NAMALWA (cell line): ENCODE results near the gene SLC2A5.
A peak's percentile ranks its signal among the peaks of the same experiment; 100 is the strongest.

Experiments used
- DNase-seq: peaks from one replicate; pipeline ENCODE4 v3.0.0-alpha.2; 2015; ENCODE audit warnings: low spot score

The SLC2A5 gene

DNA sequence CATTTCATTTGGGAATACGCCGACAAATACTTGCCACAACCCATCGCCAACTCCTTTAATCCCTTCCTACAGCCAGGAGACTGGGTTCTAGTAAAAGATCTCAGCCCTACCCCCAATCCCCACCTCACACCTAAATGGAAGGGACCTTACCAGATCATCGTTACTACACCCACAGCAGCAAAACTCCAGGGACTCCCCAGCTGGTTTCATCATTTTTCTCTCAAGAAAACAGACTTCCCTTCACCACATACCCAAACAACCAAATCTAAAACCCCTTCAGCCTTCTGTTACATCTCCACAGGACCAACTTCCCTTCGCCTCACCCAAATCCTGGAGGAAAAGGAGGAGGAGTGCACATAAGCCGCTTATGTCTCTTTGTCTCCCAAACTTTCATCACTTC lies 23.7 kb upstream of the SLC2A5 start:
- no peak for DNase-seq

DNA sequence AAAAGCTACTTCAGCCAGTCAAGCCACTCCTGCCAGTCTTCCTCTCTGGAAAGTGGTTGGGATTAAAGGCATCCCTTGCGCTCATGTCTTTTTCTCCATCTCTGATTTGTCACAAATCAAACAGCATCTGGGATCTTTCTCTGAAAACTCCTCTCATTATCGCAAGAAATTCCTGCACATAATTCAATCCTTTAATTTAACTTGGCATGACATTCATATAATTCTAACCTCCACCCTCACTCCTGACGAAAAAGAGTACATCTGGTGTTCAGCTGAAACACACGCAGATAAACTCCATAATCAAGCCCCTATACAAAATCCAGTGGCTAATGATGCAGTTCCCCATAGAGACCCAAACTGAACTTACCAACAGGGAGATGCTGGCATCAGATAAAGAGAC lies 19.4 kb upstream of the SLC2A5 start:
- DNase-seq = no peak

DNA sequence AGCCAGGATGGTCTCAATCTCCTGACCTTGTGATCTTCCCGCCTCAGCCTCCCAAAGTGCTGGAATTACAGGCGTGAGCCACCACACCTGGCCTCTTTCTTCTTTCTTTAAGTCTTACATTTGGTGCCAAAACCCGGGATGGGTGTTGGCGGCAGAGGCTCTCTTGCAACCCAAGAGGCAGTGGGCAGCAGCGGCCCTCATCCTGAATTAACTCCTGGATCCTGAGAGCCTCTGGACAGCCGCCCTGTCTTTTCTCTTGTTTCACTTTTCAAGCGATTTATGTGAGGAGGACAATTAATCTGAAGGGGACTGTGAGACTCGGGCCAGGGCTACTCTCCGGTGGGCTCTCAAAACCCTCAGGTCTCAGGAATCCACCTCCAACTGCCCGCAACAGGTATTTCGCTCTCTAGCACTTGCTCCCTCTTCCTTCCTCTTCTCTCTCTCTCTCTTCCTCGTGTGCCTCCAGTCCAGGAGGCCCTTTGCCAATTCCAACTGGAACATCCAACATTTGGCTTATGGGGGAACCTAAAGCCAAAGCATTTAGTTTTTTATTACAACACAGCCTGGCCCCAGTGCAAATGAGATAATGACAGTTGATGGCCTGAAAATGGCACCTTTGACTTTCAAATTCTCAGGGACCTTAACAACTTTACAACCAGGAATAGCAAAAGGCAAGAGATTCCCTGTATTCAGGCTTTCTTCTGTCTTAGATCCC lies 18.1 kb upstream of the SLC2A5 start:
- no peak for DNase-seq

DNA sequence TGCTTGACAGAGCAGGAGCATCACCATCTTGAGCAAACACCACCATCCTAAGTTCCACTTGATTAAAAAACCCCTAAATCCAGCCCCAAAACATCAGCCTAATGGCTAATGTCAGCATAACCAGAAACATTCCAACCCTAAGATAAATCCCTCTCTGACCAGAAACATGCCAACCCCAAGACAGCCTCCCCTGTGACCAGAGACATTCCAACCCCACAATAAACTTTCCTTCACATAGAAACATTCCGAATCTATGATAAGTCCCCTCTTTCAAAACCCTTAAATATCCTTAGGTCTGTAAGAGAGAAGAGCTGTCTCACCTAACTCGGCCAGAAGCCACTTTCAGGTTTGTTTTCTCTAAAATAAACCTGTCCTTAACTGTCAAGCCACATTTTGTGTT lies 17.4 kb upstream of the SLC2A5 start:
- DNase-seq = no peak

DNA sequence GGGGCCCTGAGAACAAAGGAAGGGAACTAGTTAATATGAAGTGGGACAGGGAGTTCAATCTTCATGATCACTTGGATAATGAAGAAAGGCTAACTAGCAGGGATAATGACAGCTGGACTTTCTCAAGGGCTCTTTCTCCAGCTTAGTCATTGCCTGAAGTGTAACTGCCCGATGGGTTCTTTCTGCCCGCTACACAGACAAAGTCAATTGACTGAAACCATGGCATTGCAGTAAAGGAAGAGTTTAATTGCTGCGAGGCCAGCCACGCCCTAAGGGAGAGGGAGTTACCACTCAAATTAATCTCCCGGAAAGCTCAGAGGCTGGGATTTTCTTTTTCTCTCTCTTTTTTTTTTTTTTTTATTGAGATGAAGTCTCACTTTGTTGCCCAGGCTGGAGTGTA lies 16.6 kb upstream of the SLC2A5 start:
- DNase-seq = no peak

DNA sequence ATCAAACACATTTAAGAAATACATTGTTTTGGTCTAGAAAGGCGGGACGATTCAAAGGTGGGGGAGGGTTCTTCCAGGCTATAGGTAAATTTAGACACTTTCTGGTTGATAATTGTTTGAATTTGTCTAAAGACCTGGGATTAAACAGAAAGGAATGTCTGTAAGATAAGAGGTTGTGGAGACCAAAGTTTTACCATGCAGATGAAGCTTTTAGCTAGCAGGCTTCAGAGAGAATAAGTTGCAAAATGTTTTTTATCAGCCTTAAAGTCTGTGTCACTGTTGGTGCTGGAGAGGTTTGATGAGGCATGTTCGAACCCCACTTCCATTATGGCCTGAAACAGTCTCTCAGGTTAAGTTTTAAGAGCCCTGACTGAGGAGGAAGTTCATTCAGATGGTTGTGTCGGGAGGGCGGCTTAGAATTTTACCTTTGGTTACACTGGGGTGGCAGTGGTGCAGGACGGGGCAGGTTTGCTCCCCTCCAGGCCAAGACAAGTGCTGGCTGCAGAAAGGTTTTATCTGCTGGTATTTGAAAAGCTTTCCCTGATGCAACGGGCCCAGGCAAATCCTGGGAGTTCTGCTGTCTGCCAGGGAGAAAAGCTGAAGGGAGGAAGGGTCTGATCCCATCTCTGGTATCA lies 16.0 kb upstream of the SLC2A5 start:
- DNase-seq = no peak

DNA sequence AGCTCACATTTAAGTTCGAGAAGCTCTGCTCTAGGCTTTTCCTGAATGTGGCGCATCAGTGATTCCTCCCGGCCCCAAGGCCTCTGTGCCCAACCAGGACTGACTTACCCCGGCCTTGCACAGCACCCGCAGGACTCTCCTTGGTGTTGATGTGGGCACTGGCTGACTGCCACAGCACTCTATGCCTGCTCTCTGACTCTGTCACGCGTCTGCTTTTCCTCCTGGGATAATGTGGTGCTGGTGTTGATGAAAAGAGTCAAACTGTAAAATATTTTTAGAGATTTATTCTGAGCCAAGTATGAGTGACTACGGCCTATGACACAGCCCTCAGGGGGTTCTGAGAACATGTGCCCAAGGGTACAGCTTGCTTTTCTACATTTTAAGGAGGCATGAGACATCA lies 15.5 kb upstream of the SLC2A5 start:
- no peak for DNase-seq

DNA sequence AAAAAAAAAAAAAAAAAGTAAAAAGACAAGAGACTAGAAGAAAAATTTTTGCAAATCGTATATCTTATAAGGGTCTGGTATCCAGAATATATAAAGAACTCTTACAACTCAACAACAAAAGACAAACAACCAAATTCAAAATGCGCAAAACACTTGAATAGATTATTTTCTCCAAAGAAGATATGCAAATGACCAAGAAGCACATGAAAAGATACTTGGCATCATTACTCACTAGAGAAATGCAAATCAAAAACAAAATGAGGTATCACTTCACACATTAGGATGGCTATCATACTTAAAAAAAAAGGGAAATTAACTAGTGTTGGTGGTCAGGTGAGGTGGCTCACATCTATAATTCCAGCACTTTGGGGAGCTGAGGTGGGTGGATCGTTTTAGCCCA lies 12.0 kb upstream of the SLC2A5 start:
- peak; percentile 59 for DNase-seq

DNA sequence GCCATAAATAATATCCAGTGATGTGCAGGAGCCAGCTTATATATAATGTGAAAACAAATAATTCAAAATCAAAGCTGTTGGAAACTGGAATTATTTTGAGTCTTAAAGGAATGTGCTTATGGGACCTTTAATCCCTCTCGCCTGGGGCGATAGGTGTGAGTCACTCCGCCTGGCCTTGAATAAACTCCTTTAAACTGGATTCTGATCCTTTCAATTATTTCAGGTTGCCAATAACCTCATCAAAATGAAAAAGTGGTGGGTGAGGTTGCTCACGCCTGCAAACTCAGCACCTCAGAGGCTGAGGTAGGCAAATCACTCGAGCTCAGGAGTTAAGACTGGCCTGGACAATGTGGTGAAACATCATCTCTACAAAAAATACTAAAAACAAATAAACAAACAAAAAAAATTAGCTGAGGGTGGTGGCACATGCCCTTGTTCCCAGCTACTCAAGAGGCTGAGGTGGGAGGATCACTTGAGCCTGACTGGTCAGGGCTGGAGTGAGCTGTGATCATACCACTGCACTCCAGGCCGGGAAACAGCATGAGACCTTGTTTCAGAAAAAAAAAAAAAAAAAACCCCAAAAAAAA lies 11.4 kb upstream of the SLC2A5 start:
- DNase-seq = peak; percentile 43

DNA sequence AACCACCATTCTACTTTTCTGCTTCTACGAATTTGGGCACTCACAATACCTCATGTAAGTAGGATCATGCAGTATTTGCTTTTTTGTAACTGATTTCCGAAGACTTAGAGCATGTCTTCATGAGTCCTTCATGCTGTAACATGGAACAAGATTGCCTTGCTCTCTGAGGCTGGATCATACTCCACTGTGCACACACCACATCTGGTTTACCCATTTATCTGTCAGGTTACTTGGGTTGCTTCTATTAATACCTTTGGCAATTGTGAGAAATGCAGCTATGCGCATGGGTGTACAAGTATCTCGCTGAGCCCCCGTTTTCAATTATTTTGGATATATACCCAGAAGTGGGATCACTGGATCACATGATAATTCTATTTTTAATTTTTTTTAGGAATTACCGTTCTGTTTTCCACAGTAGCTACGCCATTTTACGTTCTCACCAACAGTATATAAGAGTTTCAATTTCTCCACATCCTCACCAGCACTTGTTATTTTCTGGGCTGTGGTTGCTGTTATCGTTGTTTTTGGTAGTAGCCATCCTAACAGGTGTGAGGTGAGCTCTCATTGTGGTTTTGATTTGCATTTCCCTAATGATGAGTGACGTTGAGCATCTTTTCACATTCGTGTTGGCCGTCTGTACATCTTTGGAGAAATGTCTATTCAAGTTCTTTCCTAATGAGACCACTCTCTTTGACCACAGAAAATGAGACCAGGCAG lies 10.7 kb upstream of the SLC2A5 start:
- DNase-seq = peak; percentile 80

DNA sequence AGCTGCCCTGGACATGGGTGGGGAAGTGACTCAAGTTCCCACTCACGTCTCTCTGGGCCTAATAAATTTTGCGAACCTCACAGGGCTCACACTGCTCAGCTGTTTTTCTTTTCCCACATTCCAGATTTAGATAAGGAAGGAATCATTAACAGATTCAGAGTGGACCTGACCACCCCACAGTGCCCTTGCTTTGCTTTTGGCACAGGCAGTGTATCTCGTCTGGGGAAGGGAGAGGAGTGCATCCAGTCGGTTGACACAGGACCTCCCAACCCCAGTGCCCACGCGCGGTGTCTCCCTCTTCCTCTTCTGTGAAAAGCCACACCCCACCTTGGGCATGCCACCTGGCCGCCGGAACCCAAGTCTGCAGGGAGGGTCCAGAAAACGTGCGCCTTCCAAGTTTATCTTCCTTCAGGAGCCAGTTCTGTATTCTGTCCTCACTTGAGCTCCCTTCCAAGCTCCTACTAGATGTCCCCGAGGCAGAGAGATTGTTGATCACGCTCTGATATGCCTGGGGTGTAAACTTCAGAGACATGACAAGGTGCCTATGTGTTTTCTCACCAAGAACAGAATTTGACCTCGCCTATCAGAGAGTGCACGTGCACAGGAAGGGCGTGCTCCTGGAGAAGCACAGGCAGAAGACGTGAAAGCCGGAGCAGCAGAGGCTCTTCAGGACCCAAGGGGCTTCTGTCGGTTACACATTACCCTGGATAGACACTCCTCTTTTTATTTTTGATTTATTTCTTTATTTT lies 9.5 kb upstream of the SLC2A5 start:
- no peak for DNase-seq

DNA sequence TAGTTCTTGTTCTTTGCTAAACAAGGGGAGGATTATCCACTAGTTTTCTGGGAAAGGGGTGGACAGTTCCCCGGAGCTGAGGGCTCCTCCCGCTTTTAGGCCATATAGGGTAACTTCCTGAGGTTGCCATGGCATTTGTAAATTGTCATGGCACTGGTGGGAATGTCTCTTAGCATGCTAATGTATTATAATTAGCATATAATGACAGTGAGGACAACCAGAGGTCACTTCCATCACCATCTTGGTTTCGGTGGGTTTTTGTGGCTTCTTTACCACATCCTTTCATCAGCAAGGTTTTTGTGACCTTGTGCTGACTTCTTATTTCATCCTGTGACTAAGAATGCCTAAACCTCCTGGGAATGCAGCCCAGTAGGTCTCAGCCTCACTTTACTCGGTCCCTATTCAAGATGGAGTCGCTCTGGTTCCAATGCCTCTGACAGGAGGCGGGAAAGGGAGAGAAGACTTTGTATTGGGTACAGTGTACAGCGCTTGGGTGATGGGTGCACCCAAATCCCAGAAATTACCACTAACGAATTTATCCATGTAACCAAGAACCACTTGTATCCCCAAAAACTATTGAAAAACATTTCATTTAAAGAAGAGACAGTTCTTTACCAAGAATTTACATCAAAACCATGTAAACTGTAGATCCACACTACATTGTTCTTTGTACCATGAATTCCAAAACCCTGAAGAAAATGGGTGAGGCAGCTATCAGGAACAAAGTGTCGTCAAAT lies 8.7 kb upstream of the SLC2A5 start:
- peak; percentile 48 for DNase-seq

DNA sequence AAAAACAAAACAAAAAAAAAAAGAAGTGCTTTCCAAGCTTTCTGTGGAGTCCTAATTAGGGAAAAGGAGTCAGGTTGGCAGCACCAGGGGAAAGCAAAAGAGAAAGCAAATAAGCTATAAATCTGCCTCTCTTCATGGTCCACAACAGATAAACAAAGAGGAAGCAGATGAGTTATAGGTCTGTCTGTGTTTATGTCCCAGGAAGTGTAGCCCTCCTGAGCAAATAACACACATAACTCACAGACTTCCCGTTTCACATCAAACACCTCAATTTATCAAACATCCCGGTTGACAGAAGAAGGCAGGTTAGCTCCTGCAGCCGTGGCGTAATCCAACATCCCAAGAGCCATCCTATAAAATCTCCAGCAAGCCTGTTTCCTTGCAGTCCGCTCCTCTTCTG lies 5.6 kb upstream of the SLC2A5 start:
- peak; percentile 74 for DNase-seq

DNA sequence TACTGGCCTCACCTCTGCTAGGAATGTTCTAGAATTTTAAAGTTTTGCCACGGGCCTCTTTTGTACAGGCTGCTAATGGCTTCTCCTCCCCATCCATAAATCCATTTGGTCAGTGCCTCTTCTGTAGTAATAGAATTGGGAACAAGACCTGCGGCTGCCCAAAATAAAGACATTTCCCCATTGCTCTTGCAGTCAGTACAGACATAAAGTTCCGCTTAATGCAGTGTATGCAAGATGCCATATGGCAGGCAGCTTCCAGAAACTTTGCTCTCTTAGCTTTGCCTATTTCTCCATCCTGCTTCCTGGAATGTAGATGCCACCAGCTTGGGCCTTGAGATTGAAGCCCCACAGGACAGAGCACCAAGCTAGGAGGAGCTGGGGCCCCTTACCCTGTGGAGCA lies 3.7 kb upstream of the SLC2A5 start:
- no peak for DNase-seq

DNA sequence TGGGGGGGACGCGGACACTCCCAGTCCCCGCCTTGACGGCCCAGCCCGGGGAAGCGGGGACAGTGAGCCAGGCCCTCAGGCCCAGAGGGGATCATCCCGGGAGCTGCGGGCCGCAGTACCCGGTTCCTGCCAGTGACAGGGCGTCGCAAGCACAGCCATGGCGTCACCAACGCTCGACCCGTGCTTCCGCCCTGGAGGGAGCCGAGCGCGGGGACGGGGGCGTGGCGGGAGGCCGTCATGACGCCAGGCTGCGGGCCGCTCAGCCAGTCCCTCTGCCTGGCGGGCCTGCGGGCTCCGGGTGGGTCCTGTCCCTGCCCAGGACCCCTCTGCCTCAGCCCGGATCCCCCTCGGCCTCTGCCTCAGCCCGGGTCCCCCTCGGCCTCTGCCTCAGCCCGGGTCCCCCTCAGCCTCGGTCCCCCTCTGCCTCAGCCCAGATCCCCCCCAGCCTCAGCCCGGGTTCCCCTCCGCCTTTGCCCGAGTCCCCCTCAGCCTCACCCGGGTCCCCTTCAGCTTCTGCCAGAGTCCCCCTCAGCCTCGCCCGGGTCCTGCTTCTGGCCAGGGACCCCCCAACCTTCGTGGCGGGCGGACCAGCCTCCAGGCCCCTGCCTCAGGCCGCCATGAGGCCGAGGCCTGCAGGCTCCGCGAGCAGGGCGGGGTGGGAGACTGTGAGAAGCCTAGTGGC lies 2.3 kb upstream of the SLC2A5 start:
- no peak for DNase-seq

DNA sequence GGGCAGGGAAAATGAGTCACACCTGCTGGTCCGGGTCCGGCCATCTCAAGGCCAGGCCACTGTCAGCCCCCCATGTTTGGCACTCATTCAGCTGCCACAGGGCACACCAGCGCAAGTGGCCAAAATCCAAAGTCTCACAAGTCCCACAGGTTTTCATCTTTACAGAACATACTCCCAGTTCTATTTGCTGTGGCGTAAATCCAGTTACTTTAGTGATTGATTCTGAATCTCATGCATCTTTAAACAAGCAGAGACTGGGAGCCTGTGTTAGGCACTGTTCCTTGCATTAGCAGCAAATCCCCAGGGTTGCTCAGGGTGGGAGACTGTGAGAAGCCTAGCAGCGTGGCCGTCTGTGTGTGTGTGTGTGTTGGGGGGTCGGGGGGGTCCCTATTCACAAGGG lies 1.1 kb upstream of the SLC2A5 start:
- DNase-seq = no peak

DNA sequence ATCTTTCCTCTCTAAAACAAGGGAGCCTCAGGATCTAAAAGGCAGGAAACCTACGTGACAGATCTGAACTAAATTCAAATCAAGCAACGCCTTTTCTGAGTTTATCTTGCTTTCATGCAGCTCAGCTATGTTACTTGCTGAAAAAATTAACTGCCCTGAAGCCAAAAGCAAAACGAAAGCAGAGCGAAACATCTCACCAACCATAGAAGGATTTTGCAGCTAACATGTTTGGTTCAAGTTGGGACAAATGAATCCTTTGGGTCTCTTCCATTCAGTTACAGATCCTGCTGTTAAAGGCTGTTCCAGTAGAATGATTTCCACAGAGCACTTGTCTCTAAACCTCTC lies 482 bp downstream of the SLC2A5 start:
- peak; percentile 67 for DNase-seq

DNA sequence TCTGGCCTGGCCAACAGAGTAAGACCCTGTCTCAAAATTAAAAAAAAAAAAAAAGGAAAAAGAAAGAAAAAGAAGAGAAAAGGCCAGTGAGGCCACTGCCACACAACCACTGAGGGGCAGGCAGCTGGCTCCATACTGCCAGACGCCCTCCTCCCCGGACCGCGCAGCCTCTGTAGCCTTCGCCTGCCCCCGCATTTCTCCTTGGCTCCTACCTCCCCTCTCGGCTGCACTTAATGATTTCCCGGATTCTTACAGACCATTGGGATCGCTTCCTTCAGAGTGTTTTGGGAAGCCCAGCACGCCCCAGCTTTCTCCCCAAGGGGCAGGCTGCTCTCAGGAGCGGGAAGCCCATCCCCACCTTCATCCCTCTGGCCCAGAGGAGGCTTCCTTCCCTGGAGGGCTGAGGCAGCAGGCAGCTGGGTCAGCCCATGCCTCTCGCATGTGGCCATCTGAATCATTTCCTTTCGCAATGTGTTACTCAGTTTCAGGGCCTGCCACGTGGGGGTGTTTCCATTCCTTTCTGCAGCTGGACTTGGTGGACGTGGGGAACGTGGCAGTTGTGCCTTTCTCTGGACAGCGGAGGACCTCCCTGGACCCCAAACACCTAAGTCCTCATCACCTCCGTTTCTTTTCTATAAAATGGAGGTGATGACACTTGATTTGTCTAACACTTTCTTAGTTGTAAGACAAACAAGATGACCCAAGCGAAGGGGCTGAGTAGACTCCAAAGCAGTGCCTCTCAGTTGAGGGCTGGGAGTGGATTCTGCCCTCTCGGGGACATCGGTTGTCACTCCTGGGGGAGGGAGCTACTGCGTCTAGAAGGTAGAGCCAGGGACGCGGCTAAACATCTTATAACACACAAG lies 2.3 kb downstream of the SLC2A5 start:
- DNase-seq = no peak

DNA sequence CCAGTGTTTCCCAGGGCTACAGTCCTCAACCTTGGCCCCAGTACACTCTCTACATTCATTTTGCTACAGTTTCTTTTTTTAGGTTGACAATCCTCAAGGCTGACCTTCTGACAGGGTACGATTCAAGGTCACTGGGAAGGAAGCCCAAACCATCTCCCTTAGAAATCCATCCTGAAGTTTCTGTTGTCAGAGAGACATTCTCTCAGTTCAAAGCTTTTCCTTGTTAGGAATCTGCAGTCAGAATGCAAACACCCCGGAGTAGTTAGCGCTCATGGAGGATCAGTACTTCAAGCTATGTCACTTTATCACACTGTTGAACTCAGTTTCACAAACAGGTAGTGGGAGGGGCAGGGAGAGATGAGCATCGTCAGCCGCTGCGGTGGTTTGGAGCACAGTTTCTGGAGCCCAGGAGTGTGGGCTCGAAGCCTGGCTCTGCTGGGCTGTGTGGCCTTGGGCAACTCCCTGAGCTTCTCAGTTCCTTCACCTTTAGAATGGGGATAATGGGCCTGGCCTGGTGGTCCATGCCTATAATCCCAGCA lies 4.2 kb downstream of the SLC2A5 start:
- DNase-seq = no peak

DNA sequence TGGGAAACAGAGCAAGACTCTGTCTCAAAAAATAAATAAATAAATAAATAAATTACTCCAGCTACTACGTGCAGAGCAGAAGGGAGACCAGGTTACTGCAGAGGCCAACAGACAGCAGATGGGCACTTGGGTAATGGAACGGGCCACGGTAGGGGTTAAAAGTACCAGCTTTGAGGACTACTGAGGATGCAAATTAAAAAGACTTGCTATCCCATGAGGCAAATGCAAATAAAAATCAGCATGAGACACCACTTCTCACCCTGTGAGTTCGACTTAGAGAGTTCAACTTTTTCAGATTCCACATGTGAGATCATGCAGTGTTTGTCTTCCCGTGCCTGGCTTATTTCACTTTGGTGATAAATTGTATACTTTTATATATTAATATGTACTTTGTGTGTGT lies 6.6 kb downstream of the SLC2A5 start:
- peak; percentile 76 for DNase-seq
